H1 (cell line): ENCODE results near the gene NUAK1. TPM values are rescaled to one million over a fixed set of nuclear protein-coding genes. Genes with fewer than 3 reads are reported as not detected.

ENCODE experiments used
- CTCF ChIA-PET: fragments of 300-600 bp; sonication (Branson Sonifier 250); formaldehyde crosslinking; loops from one replicate; lab custom pipeline; 2021; ENCODE audit not compliant: partially characterized antibody; lab: Charles Lee
- POLR2A ChIA-PET: fragments of 300-600 bp; sonication (Branson Sonifier 250); formaldehyde crosslinking; loops from one replicate; lab custom pipeline; 2021; ENCODE audit warnings: inconsistent platforms; ENCODE audit not compliant: partially characterized antibody; lab: Charles Lee
- DNase-seq, 2 experiments: peaks; one replicate each; pipeline versions ENCODE4 v3.0.0 to v3.0.0-alpha.2; 2010 to 2022; ENCODE audit warnings: low spot score in 2 of 2, low read depth in 1 of 2, mixed read lengths in 1 of 2
- FAIRE-seq: peaks from 2 replicates; lab custom pipeline; 2011; peaks lifted over from hg19 to GRCh38; lab: Jason Lieb, UNC
- H2AFZ ChIP-seq: 2 replicates; pipeline ENCODE4 v1.8.1; 2012; ENCODE audit warnings: low read length, inconsistent platforms
- H2AK5ac ChIP-seq: 2 replicates; pipeline ENCODE4 v1.6.1; 2013; ENCODE audit warnings: low read depth, low read length
- H2BK120ac ChIP-seq: replicated peaks from 2 replicates; pipeline ENCODE3; 2013; ENCODE audit warnings: low read depth, low read length, inconsistent platforms
- H2BK12ac ChIP-seq: 2 replicates; pipeline ENCODE4 v1.6.1; 2013; ENCODE audit warnings: low read depth, low read length
- H2BK15ac ChIP-seq: 2 replicates; pipeline ENCODE4 v1.6.1; 2013; ENCODE audit warnings: low read length
- H2BK20ac ChIP-seq: 2 replicates; pipeline ENCODE4 v1.6.1; 2013; ENCODE audit warnings: low read length
- H2BK5ac ChIP-seq: 2 replicates; pipeline ENCODE4 v1.6.1; 2013; ENCODE audit warnings: low read depth, low read length
- H3K14ac ChIP-seq: 2 replicates; pipeline ENCODE4 v1.6.1; 2013; ENCODE audit warnings: inconsistent platforms; ENCODE audit not compliant: insufficient read length
- H3K18ac ChIP-seq: 2 replicates; pipeline ENCODE4 v1.6.1; 2013; ENCODE audit warnings: low read length; ENCODE audit errors: extremely low read depth
- H3K23ac ChIP-seq: 2 replicates; pipeline ENCODE4 v1.6.1; 2013; ENCODE audit warnings: inconsistent platforms; ENCODE audit not compliant: insufficient read length
- H3K23me2 ChIP-seq: 2 replicates; pipeline ENCODE4 v1.6.1; 2013; ENCODE audit warnings: low read depth, low read length
- H3K27ac ChIP-seq: 2 replicates; pipeline ENCODE4 v1.6.1; 2011; ENCODE audit warnings: low read depth, low read length, inconsistent platforms
- H3K27me3 ChIP-seq, 4 experiments: replicated peaks in 1 of 4; 1 replicate in 1 of 4; 2 replicates in 3 of 4; pipeline versions ENCODE4 v1.6.1 to v1.8.1; 2011 to 2013; ENCODE audit warnings: low read length in 3 of 4, mild to moderate bottlenecking in 3 of 4, inconsistent platforms in 2 of 4, mixed read lengths in 2 of 4, moderate library complexity in 1 of 4; ENCODE audit not compliant: control insufficient read depth in 3 of 4, insufficient read depth in 3 of 4; ENCODE audit errors: extremely low read depth in 1 of 4
- H3K36me3 ChIP-seq, 4 experiments: 2 replicates each; pipeline versions ENCODE4 v1.6.1 to v1.8.1; 2011 to 2013; ENCODE audit warnings: mild to moderate bottlenecking in 4 of 4, low read length in 3 of 4, moderate library complexity in 2 of 4, control low read depth in 1 of 4, inconsistent platforms in 1 of 4; ENCODE audit not compliant: insufficient read depth in 4 of 4, control insufficient read depth in 2 of 4
- H3K4ac ChIP-seq: replicated peaks from 2 replicates; pipeline ENCODE3; 2013; ENCODE audit warnings: low read length, low read depth, mixed read lengths, inconsistent platforms; ENCODE audit not compliant: insufficient read length
- H3K4me1 ChIP-seq, 4 experiments: replicated peaks in 1 of 4; 1 replicate in 1 of 4; 2 replicates in 3 of 4; pipeline versions ENCODE4 v1.6.1 to v1.8.1; 2011 to 2013; ENCODE audit warnings: low read length in 3 of 4, inconsistent platforms in 2 of 4, mixed read lengths in 1 of 4; ENCODE audit not compliant: insufficient read depth in 4 of 4, control insufficient read depth in 3 of 4
- H3K4me2 ChIP-seq, 2 experiments: 2 replicates each; pipeline versions ENCODE4 v1.6.1 to v1.8.1; 2011 to 2013; ENCODE audit warnings: low read depth in 2 of 2, low read length in 2 of 2, control low read depth in 1 of 2, inconsistent platforms in 1 of 2, mild to moderate bottlenecking in 1 of 2; ENCODE audit not compliant: insufficient read depth in 1 of 2
- H3K4me3 ChIP-seq, 4 experiments: fragments of 200-600, 300-600 bp in 1 of 4; sonication (generic), shearing (Covaris generic), sonication (Bioruptor Twin) in 1 of 4; 2 replicates each; pipeline versions ENCODE4 v1.5.1 to v1.8.1; 2011 to 2016; ENCODE audit warnings: low read length in 4 of 4, low read depth in 3 of 4, control low read depth in 2 of 4, inconsistent platforms in 2 of 4, mild to moderate bottlenecking in 2 of 4, mixed read lengths in 1 of 4, moderate library complexity in 1 of 4; ENCODE audit not compliant: insufficient read depth in 2 of 4; ENCODE audit errors: extremely low read depth in 1 of 4
- H3K56ac ChIP-seq: replicated peaks from 2 replicates; pipeline ENCODE3; 2013; ENCODE audit warnings: low read depth, mild to moderate bottlenecking, mixed read lengths, low read length, inconsistent platforms; ENCODE audit not compliant: insufficient read length
- H3K79me1 ChIP-seq: 2 replicates; pipeline ENCODE4 v1.6.1; 2013; ENCODE audit warnings: low read depth, low read length, control low read depth
- H3K79me2 ChIP-seq, 2 experiments: 2 replicates each; pipeline versions ENCODE4 v1.6.1 to v1.8.1; 2012 to 2013; ENCODE audit warnings: low read length in 2 of 2, mild to moderate bottlenecking in 2 of 2, inconsistent platforms in 1 of 2; ENCODE audit not compliant: insufficient read depth in 2 of 2, control insufficient read depth in 1 of 2
- H3K9ac ChIP-seq, 4 experiments: replicated peaks in 1 of 4; 1 replicate in 1 of 4; 2 replicates in 3 of 4; pipeline versions ENCODE4 v1.6.1 to v1.8.1; 2011 to 2013; ENCODE audit warnings: low read depth in 3 of 4, low read length in 3 of 4, control low read depth in 2 of 4, mild to moderate bottlenecking in 2 of 4, moderate library complexity in 2 of 4, inconsistent platforms in 1 of 4; ENCODE audit errors: extremely low read depth in 1 of 4
- H3K9me3 ChIP-seq, 2 experiments: 2 replicates each; pipeline versions ENCODE4 v1.6.1 to v1.8.1; 2012 to 2013; ENCODE audit warnings: mild to moderate bottlenecking in 2 of 2, moderate library complexity in 2 of 2, control low read depth in 1 of 2, inconsistent platforms in 1 of 2, low read depth in 1 of 2, low read length in 1 of 2, mixed read lengths in 1 of 2; ENCODE audit not compliant: insufficient read depth in 2 of 2
- H4K20me1 ChIP-seq, 2 experiments: replicated peaks in 1 of 2; 2 replicates each; pipeline versions ENCODE3 to v1.8.1; 2011 to 2013; ENCODE audit warnings: inconsistent platforms in 2 of 2, low read length in 2 of 2, mild to moderate bottlenecking in 1 of 2; ENCODE audit not compliant: insufficient read depth in 2 of 2, control insufficient read depth in 1 of 2
- H4K5ac ChIP-seq: 2 replicates; pipeline ENCODE4 v1.6.1; 2013; ENCODE audit warnings: low read length, low read depth, mixed read lengths, inconsistent platforms; ENCODE audit not compliant: insufficient read length
- H4K8ac ChIP-seq: 2 replicates; pipeline ENCODE4 v1.8.0; 2013; ENCODE audit warnings: mild to moderate bottlenecking, moderate library complexity, low read length, inconsistent platforms; ENCODE audit not compliant: insufficient read depth; ENCODE audit errors: extremely low read depth
- H4K91ac ChIP-seq: replicated peaks from 2 replicates; pipeline ENCODE3; 2013; ENCODE audit warnings: low read length, mixed read lengths, inconsistent platforms; ENCODE audit not compliant: insufficient read length
- BCL11A ChIP-seq, 2 experiments: IDR thresholded peaks; one replicate each; pipeline ENCODE4 v1.6.1; 2011; ENCODE audit warnings: low read depth in 2 of 2, low read length in 2 of 2, mild to moderate bottlenecking in 2 of 2
- CEBPB ChIP-seq: IDR thresholded peaks from 2 replicates; pipeline ENCODE4 v1.6.1; 2012; ENCODE audit warnings: low read depth, low read length
- KDM4A ChIP-seq: IDR thresholded peaks from one replicate; pipeline ENCODE4 v1.7.1; 2012; ENCODE audit warnings: low read depth, mild to moderate bottlenecking, moderate library complexity, low read length, inconsistent platforms; ENCODE audit not compliant: severe bottlenecking
- NANOG ChIP-seq: IDR thresholded peaks from 2 replicates; pipeline ENCODE4 v1.6.1; 2011; ENCODE audit warnings: low read length, low read depth, mild to moderate bottlenecking, inconsistent platforms; ENCODE audit not compliant: insufficient read depth, poor library complexity, severe bottlenecking
- RFX5 ChIP-seq: IDR thresholded peaks from 2 replicates; pipeline ENCODE4 v1.6.1; 2011; ENCODE audit warnings: low read depth, low read length, improper control_type of control experiment, borderline replicate concordance
- SIN3A ChIP-seq, 2 experiments: IDR thresholded peaks in 1 of 2; conservative IDR thresholded peaks in 1 of 2; 2 replicates each; pipeline ENCODE4 v1.6.1; 2011 to 2012; ENCODE audit warnings: low read length in 2 of 2, improper control_type of control experiment in 1 of 2, low read depth in 1 of 2, mild to moderate bottlenecking in 1 of 2
- SIX5 ChIP-seq: IDR thresholded peaks from 2 replicates; pipeline ENCODE4 v1.6.1; 2011; ENCODE audit warnings: mild to moderate bottlenecking, low read depth, low read length
- TAF1 ChIP-seq: IDR thresholded peaks from 2 replicates; pipeline ENCODE4 v1.6.1; 2011; ENCODE audit warnings: mild to moderate bottlenecking, low read depth, low read length
- WGBS, 2 experiments: shearing (Covaris generic) in 1 of 2; methylation state at CpG; one replicate each; pipeline versions ENCODE4 v1.1.6 to v1.1.7; 2013 to 2015; ENCODE audit warnings: low lambda C conversion rate in 2 of 2, mixed read lengths in 2 of 2, inconsistent platforms in 1 of 2, low coverage in 1 of 2, missing lambda C conversion rate in 1 of 2; ENCODE audit not compliant: insufficient replicate concordance in 2 of 2, insufficient coverage in 1 of 2, insufficient read length in 1 of 2; ENCODE audit errors: extremely low coverage in 1 of 2, missing lambda C conversion rate in 1 of 2; 5-methylcytosine and 5-hydroxymethylcytosine counted together
- polyA plus RNA-seq, 7 experiments: library from polyadenylated mRNA; depleted of rRNA in 3 of 7; stranded (reverse) in 5 of 7; unstranded in 2 of 7; fragments of >200 nt in 5 of 7; fragments of 200-250 nt in 2 of 7; gene quantifications; 1 replicate in 5 of 7; 2 replicates in 1 of 7; 4 replicates in 1 of 7; pipeline versions ENCODE4 v1.2.1 to v1.2.3, GENCODE V29; 2011 to 2013; ENCODE audit warnings: missing spikeins in 2 of 7, mixed read lengths in 2 of 7
- total RNA-seq: library from RNA; stranded (reverse); fragmentation: NEBNext Ultra II Directional; extraction: Animal tissue kit (Norgen Biotek cat#: 25700); gene quantifications from 2 replicates; pipeline ENCODE4 v1.2.1, GENCODE V29; 2021
- TF ChIP-seq, protein P1 (sequence below): IDR thresholded peaks from 2 replicates; pipeline ENCODE4 v1.6.1; 2012; ENCODE audit warnings: inconsistent platforms

Gene NUAK1
- total and polyA plus RNA-seq, 2 of the 8 experiments (the other 6 are each of a cell fraction or from before 2014, with no cell fraction given) = 6.7 to 18.2 TPM

DNA sequence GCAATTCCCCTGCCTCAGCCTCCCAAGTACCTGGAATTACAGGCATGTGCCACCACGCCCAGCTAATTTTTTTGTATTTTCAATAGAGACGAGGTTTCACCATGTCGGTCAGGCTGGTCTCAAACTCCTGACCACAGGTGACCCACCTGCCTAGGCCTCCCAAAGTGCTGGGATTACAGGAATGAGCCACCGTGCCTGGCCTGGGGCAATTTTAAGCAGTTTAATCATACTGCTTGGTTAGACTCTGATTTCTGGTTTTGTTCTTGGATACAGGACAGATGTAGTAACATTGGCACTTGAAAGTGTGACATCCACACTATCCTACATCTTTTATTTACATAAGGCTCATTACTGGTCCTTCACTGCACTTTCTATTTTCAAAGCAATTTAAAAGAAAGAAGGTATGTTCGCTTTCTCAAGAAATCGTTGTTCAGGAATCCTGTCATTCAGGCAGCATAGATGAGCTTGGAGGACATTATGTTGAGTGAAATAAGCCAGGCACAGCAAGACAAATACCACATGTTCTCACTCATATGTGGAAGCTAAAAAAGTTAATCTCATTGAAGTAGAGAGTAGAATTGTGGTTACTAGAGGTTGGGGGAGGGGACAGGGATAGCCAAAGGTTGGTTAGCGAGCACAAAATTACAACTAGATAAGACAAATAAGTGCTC lies 4.0 kb upstream of the NUAK1 start:
- no peak for FAIRE-seq
- no peak overlapping the region for H4K8ac ChIP-seq
- H3K79me1 ChIP-seq = peaks cover 3% of the 10 kb centered on the region; the same call in 1 of the 2 replicates
- 79% methylated on average over 7 of the region's 7 CpGs; no CpG with 5 or more reads in 1 of the 2 experiments for WGBS, 2 experiments
- no peak overlapping the region for H2BK120ac ChIP-seq
- peaks cover 13% of the 10 kb centered on the region for H3K23me2 ChIP-seq
- H3K79me2 ChIP-seq = peaks cover 0 to 29% of the 10 kb centered on the region in 2 experiments; a peak in 2 of 4 replicates
- H3K27me3 ChIP-seq = peaks cover 0 to 2% (median 0%) of the 10 kb centered on the region in 4 experiments; a peak in 1 of 7 replicates
- H2BK20ac ChIP-seq = no peak overlapping the region
- H3K23ac ChIP-seq = no peak overlapping the region
- no peak overlapping the region for H3K18ac ChIP-seq
- ChIA-PET CTCF (interaction anchor here (1.1 to 1.4 kb wide), 3 partner anchors 9 to 727 kb away, joined by 3 to 4 read pairs (median 3); no protein-coding TSS in a partner anchor), POLR2A (interaction anchor here (0.7 to 0.9 kb wide), 2 partner anchors 10 to 137 kb away, joined by 3 read pairs; no protein-coding TSS in a partner anchor)
- peaks cover 2 to 24% (median 12%) of the 10 kb centered on the region in 4 experiments; a peak in 4 of 7 replicates for H3K4me1 ChIP-seq
- H2AK5ac ChIP-seq = no peak overlapping the region; the same call in none of the 2 replicates
- H2BK12ac ChIP-seq = no peak overlapping the region
- H4K20me1 ChIP-seq = no peaks in the 10 kb centered on the region
- no peak overlapping the region for H3K4me3 ChIP-seq
- no peak for TF ChIP-seq TAF1
- TF ChIP-seq NANOG = no peak
- no peak for TF ChIP-seq SIX5
- TF ChIP-seq SIN3A (conservative IDR thresholded peaks at IDR 0.05 in 1 of 2, IDR thresholded peaks at IDR 0.05 in 1 of 2; ENCODE audit: low read depth in 1 of 2, low read length in 2 of 2) = no peak
- no peak for TF ChIP-seq KDM4A
- TF ChIP-seq RFX5 = no peak
- no peak for TF ChIP-seq BCL11A (IDR thresholded peaks at IDR 0.05; ENCODE audit: low read depth in 2 of 2, low read length in 2 of 2)
- TF ChIP-seq, protein P1, sequence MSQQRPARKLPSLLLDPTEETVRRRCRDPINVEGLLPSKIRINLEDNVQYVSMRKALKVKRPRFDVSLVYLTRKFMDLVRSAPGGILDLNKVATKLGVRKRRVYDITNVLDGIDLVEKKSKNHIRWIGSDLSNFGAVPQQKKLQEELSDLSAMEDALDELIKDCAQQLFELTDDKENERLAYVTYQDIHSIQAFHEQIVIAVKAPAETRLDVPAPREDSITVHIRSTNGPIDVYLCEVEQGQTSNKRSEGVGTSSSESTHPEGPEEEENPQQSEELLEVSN = no peak
- TF ChIP-seq CEBPB = no peak
- peak overlapping the region; percentile 55 for H2BK5ac ChIP-seq
- H2AFZ ChIP-seq = no peak overlapping the region
- H3K27ac ChIP-seq = no peak overlapping the region
- H4K91ac ChIP-seq = no peak overlapping the region
- no peak overlapping the region; a peak in 1 of 4 replicates for H3K4me2 ChIP-seq
- H2BK15ac ChIP-seq = peak overlapping the region; percentile 25; the same call in 1 of the 2 replicates
- no peak overlapping the region for H3K4ac ChIP-seq
- DNase-seq = no peak
- no peaks in the 10 kb centered on the region for H3K36me3 ChIP-seq
- H3K14ac ChIP-seq = no peak overlapping the region
- H4K5ac ChIP-seq = no peak overlapping the region
- no peak overlapping the region for H3K56ac ChIP-seq
- no peaks in the 10 kb centered on the region for H3K9me3 ChIP-seq
- no peak overlapping the region for H3K9ac ChIP-seq
